GM19025 (cell line): Measurements from ENCODE around the gene ATP6V0A1.

ENCODE experiments used
- ATAC-seq: cut with Tn5 transposase; IDR thresholded peaks from one replicate; pipeline ENCODE4 v1.9.1; 2021; ENCODE audit warnings: mild to moderate bottlenecking, low read depth, moderate library complexity; ENCODE audit not compliant: unreplicated experiment

Gene ATP6V0A1

GRCh38 chr17:42518046-42518754 lies 59.5 kb downstream of the ATP6V0A1 start:
- no peak for ATAC-seq

- no peak for ATAC-seq
Observed at GRCh38 chr17:42518755-42519545, 60.3 kb downstream of the ATP6V0A1 start.

- no peak for ATAC-seq
Observed at GRCh38 chr17:42519546-42520491, 61.1 kb downstream of the ATP6V0A1 start.

GRCh38 chr17:42520540-42520951 lies 61.9 kb downstream of the ATP6V0A1 start:
- ATAC-seq, result no peak

GRCh38 chr17:42521036-42521435 lies 62.4 kb downstream of the ATP6V0A1 start:
- ATAC-seq, result no peak

- ATAC-seq, result no peak
Observed at GRCh38 chr17:42521666-42522262, 63.1 kb downstream of the ATP6V0A1 start.

- ATAC-seq, result no peak
Observed at GRCh38 chr17:42522263-42522790, 63.6 kb downstream of the ATP6V0A1 start.

GRCh38 chr17:42522798-42523278 lies 64.2 kb downstream of the ATP6V0A1 start:
- no peak for ATAC-seq

GRCh38 chr17:42525221-42525620 lies 66.5 kb downstream of the ATP6V0A1 start:
- ATAC-seq, result no peak

GRCh38 chr17:42526031-42526444 lies 67.4 kb downstream of the ATP6V0A1 start:
- no peak for ATAC-seq

- no peak for ATAC-seq
Observed at GRCh38 chr17:42527932-42528331, 69.3 kb downstream of the ATP6V0A1 start.

GRCh38 chr17:42529061-42529460 lies 70.4 kb downstream of the ATP6V0A1 start:
- no peak for ATAC-seq

GRCh38 chr17:42530952-42531454 lies 72.3 kb downstream of the ATP6V0A1 start:
- no peak for ATAC-seq

- ATAC-seq, result no peak
Observed at GRCh38 chr17:42531455-42532354, 73.0 kb downstream of the ATP6V0A1 start.

- no peak for ATAC-seq
Observed at GRCh38 chr17:42535155-42536047, 76.7 kb downstream of the ATP6V0A1 start.

GRCh38 chr17:42536048-42536371 lies 77.3 kb downstream of the ATP6V0A1 start, which contains the start of gene NAGLU:
NAGLU (plus strand) TSS chr17:42536241; CDS start chr17:42536273, 32 bp downstream.
- ATAC-seq, result peak; percentile 82

- ATAC-seq, result peak; percentile 63
Observed at GRCh38 chr17:42536372-42537155, 77.9 kb downstream of the ATP6V0A1 start.
